GM10266 (cell line): ENCODE data around the gene TCF15.
A peak's percentile ranks its signal among the peaks of the same experiment; 100 is the strongest.
"Not testable (repeated sequence)": the region's sequence is repeated elsewhere in the genome, so short reads cannot be mapped to it uniquely, and the experiment has no call there.

Experiments used
- DNase-seq: peaks from one replicate; pipeline ENCODE4 v3.0.0; 2012; ENCODE audit errors: extremely low spot score
- TF ChIP-seq, protein P1 (sequence below): IDR thresholded peaks from 2 replicates; pipeline ENCODE4 v1.5.1; 2012; ENCODE audit warnings: mild to moderate bottlenecking, low read depth; ENCODE audit not compliant: control insufficient read depth, insufficient read depth; ENCODE audit errors: missing control alignments

The TCF15 gene

DNA sequence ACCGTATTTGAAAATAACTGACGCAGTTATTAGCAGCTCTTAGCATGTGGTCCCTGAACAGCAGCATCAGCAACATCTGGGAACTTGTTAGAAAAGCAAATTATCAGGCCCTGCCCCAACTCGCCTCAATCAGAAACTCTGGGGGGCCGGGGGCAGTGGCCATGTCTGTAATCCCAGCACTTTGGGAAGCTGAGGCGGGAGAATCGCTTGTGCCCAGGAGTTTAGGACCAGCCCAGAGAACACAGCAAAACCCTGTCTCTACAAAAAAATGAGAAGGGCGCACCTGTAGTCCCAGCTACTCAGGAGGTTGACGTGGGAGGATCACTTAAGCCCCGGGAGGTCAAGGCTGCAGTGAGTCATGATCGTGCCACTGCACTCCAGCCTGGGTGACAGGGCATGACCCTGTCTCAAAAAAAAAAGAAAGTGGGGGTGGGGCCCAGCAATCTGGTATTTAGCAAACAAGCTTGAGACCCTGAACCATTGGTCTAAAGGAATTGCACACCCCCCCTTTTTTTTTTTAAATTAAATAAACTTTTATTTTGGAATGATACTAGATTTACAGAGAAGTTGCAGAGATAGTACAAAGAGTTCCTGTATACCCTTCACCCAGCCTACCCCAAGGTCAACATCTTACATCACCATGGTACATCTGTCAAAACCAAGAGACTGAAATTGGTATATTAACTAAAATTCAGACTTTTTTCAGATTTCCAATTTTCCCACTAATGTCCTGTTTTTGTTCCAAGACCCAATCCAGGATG lies 36.2 kb upstream of the TCF15 start:
- no peak for DNase-seq
- TF ChIP-seq, protein P1, sequence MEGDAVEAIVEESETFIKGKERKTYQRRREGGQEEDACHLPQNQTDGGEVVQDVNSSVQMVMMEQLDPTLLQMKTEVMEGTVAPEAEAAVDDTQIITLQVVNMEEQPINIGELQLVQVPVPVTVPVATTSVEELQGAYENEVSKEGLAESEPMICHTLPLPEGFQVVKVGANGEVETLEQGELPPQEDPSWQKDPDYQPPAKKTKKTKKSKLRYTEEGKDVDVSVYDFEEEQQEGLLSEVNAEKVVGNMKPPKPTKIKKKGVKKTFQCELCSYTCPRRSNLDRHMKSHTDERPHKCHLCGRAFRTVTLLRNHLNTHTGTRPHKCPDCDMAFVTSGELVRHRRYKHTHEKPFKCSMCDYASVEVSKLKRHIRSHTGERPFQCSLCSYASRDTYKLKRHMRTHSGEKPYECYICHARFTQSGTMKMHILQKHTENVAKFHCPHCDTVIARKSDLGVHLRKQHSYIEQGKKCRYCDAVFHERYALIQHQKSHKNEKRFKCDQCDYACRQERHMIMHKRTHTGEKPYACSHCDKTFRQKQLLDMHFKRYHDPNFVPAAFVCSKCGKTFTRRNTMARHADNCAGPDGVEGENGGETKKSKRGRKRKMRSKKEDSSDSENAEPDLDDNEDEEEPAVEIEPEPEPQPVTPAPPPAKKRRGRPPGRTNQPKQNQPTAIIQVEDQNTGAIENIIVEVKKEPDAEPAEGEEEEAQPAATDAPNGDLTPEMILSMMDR: no peak

DNA sequence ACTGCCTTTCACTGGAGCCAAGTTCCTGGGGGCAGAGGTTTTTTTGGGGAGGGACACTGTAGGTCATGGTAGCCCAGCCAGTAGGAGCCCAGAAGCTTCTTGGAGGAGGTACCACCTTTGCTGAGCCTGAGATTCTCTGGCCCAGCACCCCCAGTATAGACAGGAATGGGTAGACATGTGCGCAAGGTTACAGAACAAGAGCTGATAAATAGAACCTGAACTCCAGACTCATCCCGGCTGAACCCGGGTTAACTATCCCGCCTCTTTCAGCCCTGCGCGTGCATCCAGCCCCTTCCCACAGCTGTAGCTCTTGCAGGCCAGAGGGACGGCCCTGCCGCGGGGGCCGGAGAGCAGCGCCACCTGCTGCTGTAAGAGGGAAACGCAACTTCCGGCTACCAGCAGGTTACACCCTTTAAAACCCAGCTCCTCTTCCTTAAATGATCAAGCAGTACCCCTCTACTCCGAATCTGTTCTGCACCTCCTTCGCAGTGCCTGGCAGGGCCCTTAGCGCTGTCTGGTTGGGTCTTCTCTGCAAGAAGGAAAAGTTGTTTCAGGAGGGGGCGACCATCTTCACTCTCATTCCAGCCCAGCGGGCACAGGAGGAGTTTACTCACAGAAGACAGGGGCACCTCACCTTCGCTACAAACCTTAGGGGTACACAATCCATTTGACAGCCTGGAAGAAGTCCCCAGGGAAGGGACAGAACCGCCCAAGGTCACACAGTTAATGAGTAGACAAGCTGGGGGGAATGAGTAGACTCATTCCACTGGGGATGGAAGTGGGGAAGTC lies 35.4 kb upstream of the TCF15 start:
- peak; percentile 93 for DNase-seq
- TF ChIP-seq, protein P1: peak; percentile 93

DNA sequence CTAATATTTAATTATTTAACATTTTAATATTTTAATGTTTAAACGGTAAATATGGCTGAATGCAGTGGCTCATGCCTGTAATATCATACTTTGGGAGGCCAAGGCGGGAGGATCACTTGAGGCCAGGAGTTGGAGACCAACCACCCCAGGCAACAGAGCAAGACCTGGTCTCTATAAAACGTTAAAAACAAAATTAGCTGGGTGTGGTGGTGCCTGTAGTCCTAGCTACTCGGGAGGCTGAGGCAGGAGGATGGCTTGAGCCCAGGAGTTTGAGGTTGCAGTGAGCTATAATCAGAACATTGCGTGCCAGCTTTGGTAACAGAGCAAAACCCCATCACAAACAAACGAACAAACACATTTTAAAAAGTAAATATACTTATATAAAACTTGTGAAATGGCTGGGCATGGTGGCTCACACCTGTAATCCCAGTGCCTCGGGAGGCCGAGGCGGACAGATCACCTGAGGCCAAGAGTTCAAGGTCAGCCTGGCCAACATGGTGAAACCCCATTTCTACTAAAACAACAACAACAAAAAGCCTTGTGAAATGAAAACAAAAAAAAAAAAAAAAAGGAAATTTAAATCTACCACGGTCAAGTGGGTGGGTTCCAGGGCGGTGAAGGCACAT lies 34.7 kb upstream of the TCF15 start:
- DNase-seq: no peak
- TF ChIP-seq, protein P1: no peak

DNA sequence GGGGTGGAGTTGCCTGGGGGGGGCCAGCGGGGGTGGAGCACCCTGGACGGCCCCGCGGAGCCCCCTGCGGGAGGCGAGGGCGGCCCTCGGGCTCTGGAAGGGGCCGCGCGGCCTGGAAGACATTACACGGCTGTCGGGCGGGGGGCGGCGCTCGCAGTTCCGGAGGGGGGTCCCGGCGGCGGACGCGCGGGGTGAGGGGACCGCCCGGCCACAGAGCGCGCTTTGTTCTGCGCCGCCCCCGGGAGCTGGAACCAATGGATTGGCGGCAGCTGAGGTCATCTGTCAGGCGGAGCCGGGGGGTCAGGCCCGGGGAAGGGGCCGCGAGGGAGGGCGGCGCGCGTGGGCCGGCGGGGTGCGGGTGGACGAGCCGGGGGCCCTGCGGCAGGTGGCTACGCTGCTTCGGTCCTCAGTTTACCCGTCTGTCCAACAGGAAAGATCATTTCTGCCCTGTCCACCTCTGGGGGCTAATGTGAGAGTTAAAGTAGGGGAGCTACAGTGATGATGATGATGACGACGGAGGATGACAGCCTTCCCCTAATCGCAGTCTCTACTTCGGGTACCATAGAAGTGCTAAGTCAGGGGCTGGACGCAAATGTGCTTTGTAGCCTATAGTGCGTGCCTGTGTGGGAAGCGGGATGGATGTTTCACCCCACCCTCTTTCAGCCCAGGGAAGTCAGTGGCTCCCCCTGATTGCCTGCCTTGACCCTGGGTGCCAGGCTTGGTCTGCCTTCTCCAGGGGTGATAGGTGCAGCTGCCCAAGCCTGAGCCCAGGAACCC lies 32.5 kb upstream of the TCF15 start:
- TF ChIP-seq, protein P1: no peak
- DNase-seq: no peak

DNA sequence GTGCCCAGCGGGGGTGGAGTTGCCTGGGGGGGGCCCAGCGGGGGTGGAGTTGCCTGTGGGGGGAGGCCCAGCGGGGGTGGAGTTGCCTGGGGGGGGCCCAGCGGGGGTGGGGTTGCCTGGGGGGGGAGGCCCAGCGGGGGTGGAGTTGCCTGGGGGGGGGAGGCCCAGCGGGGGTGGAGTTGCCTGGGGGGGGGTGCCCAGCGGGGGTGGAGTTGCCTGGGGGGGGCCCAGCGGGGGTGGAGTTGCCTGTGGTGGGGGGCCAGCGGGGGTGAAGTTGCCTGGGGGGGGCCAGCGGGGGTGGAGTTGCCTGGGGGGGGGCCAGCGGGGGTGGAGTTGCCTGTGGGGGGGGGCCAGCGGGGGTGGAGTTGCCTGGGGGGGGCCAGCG lies 31.9 kb upstream of the TCF15 start:
- DNase-seq: not testable (repeated sequence)

DNA sequence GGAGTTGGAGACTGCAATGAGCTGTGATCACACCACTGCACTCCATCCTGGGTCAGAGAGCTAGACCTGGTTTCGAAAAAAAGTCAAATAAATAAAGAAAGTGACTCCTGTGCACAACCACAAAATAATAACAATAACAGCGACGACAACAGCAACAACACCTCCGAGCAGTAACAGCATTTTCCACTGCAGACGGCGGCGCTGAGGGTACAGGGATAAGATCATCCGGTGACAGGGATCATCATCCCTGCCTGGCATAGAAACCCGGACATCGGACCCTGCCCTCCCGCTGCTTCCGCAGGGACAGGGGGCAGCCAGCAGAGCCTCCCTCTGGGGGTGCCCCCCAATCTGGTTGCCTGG lies 31.4 kb upstream of the TCF15 start:
- DNase-seq: no peak

More for the DNA sequence above, 31.4 kb upstream of the TCF15 start:
- TF ChIP-seq, protein P1: no peak
